Measurements from ENCODE around the gene KCNN1.

The KCNN1 gene

DNA sequence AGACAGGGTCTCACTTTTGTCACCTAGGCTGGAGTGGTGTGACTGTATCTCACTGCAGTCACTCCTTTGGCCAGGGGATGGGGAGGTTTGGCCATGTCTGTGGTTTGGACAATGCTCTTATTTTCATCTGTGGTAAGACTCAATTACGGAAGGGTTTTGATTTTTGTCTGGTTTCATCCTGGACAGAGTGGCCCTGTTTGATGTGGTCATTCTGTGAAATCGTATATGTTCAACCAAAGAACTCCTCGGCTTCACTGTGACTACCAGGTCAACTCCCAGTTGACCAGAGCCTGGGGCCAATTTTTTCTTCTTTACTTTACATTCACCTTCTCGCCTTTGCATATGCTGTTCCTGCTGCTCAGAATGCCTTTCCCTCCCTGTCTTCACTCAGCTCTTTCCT, 40.9 kb upstream of the KCNN1 start:
- no peak for TF ChIP-seq GABPA (IDR thresholded peaks at IDR 0.05; ENCODE audit: low read depth)
- no peak for TF ChIP-seq SPI1 (IDR thresholded peaks at IDR 0.05; ENCODE audit: borderline replicate concordance, low read depth)
- TF ChIP-seq, protein P1, sequence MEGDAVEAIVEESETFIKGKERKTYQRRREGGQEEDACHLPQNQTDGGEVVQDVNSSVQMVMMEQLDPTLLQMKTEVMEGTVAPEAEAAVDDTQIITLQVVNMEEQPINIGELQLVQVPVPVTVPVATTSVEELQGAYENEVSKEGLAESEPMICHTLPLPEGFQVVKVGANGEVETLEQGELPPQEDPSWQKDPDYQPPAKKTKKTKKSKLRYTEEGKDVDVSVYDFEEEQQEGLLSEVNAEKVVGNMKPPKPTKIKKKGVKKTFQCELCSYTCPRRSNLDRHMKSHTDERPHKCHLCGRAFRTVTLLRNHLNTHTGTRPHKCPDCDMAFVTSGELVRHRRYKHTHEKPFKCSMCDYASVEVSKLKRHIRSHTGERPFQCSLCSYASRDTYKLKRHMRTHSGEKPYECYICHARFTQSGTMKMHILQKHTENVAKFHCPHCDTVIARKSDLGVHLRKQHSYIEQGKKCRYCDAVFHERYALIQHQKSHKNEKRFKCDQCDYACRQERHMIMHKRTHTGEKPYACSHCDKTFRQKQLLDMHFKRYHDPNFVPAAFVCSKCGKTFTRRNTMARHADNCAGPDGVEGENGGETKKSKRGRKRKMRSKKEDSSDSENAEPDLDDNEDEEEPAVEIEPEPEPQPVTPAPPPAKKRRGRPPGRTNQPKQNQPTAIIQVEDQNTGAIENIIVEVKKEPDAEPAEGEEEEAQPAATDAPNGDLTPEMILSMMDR (IDR thresholded peaks at IDR 0.05; ENCODE audit: insufficient read depth, low read length), result no peak
- TF ChIP-seq REST (IDR thresholded peaks at IDR 0.05; ENCODE audit: insufficient replicate concordance, low read depth), result no peak
- no peak for TF ChIP-seq POLR2AphosphoS5 (IDR thresholded peaks at IDR 0.05; ENCODE audit: low read depth)
- Histone ChIP-seq H3K27ac (replicated peaks) (no peak overlapping the region), H3K27me3 (ENCODE audit: insufficient read depth, poor library complexity, severe bottlenecking) (no peaks in the 10 kb centered on the region), H3K4me3 (replicated peaks; ENCODE audit: insufficient read depth, low read length) (no peak overlapping the region)
- no peak for DNase-seq (ENCODE audit: low read depth in 1 of 2, low spot score in 1 of 2)

DNA sequence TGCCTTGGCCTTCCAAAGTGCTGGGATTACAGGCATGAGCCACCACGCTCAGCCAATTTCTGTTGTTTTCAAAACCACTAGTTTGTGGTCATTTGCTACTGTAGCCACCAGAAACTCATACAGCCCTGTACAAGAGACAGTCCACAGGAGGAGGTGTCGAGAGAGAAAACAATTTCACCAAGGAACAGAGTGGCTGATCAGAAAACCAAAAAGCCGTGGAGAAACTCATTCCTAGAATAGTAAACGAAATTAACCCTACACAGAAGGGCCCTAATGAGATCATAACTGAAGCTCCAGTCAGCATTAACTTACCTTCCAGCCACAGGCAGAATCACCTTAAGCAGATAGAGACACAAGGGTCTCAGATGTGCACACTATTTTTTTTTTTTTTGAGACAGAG, 37.9 kb upstream of the KCNN1 start:
- Histone ChIP-seq H3K27ac (replicated peaks) (no peak overlapping the region), H3K4me3 (replicated peaks; ENCODE audit: insufficient read depth, low read length) (no peak overlapping the region), H3K27me3 (ENCODE audit: insufficient read depth, poor library complexity, severe bottlenecking) (no peaks in the 10 kb centered on the region)
- DNase-seq (ENCODE audit: low read depth in 1 of 2, low spot score in 1 of 2), result no peak
- TF ChIP-seq, protein P1 (IDR thresholded peaks at IDR 0.05; ENCODE audit: insufficient read depth, low read length), result no peak
- TF ChIP-seq REST (IDR thresholded peaks at IDR 0.05; ENCODE audit: insufficient replicate concordance, low read depth) (no peak), POLR2AphosphoS5 (IDR thresholded peaks at IDR 0.05; ENCODE audit: low read depth) (no peak), GABPA (IDR thresholded peaks at IDR 0.05; ENCODE audit: low read depth) (no peak), SPI1 (IDR thresholded peaks at IDR 0.05; ENCODE audit: borderline replicate concordance, low read depth) (no peak)

- Histone ChIP-seq H3K27ac (replicated peaks) (no peak overlapping the region), H3K27me3 (ENCODE audit: insufficient read depth, poor library complexity, severe bottlenecking) (no peaks in the 10 kb centered on the region), H3K4me3 (replicated peaks; ENCODE audit: insufficient read depth, low read length) (no peak overlapping the region; the same call in 1 of the 2 replicates)
- DNase-seq (ENCODE audit: low read depth in 1 of 2, low spot score in 1 of 2), result no peak
- TF ChIP-seq GABPA (IDR thresholded peaks at IDR 0.05; ENCODE audit: low read depth) (no peak), SPI1 (IDR thresholded peaks at IDR 0.05; ENCODE audit: borderline replicate concordance, low read depth) (no peak), REST (IDR thresholded peaks at IDR 0.05; ENCODE audit: insufficient replicate concordance, low read depth) (no peak), POLR2AphosphoS5 (IDR thresholded peaks at IDR 0.05; ENCODE audit: low read depth) (no peak)
- TF ChIP-seq, protein P1 (IDR thresholded peaks at IDR 0.05; ENCODE audit: insufficient read depth, low read length), result no peak
Observed at GRCh38 chr19:17931532-17932191, 35.2 kb upstream of the KCNN1 start.
